HepG2 (cell line): Measurements from ENCODE around the gene YEATS2. TPM values are rescaled to one million over a fixed set of nuclear protein-coding genes. Genes with fewer than 3 reads are reported as not detected.

Source experiments
- ARNT2 ChIP-seq: sonication (generic); formaldehyde crosslinking; IDR thresholded peaks from 2 replicates; pipeline ENCODE4 v1.8.0; 2022; ENCODE audit warnings: mild to moderate bottlenecking, low read depth, missing genetic modification reagents, moderate library complexity
- BCLAF1 ChIP-seq: fragments of 450-650 bp; IDR thresholded peaks from 2 replicates; pipeline ENCODE4 v1.6.1; 2017; ENCODE audit warnings: mild to moderate bottlenecking
- CENPX ChIP-seq: sonication (generic); formaldehyde crosslinking; IDR thresholded peaks from 2 replicates; pipeline ENCODE4 v1.9.0; 2021; ENCODE audit warnings: mild to moderate bottlenecking, missing genetic modification reagents, moderate library complexity
- DR1 ChIP-seq: sonication (generic); formaldehyde crosslinking; IDR thresholded peaks from 2 replicates; pipeline ENCODE4 v1.8.0; 2021; ENCODE audit warnings: mild to moderate bottlenecking, missing genetic modification reagents, inconsistent platforms
- HDAC1 ChIP-seq: sonication (generic); formaldehyde crosslinking; IDR thresholded peaks from 2 replicates; pipeline ENCODE4 v1.5.1; 2020; ENCODE audit warnings: mild to moderate bottlenecking, missing genetic modification reagents
- HNF4A ChIP-seq: sonication (generic); formaldehyde crosslinking; IDR thresholded peaks from 2 replicates; pipeline ENCODE4 v1.4.0; 2020; ENCODE audit warnings: missing genetic modification reagents
- HNRNPUL1 ChIP-seq: fragments of 200-400 bp; formaldehyde crosslinking; IDR thresholded peaks from 2 replicates; pipeline ENCODE4 v1.6.1; 2017; ENCODE audit warnings: low read depth, mild to moderate bottlenecking, low read length, moderate library complexity
- IRX3 ChIP-seq: sonication (generic); formaldehyde crosslinking; IDR thresholded peaks from 2 replicates; pipeline ENCODE4 v1.8.1; 2023; ENCODE audit warnings: mild to moderate bottlenecking, low read depth, missing genetic modification reagents, borderline replicate concordance
- NR2F6 ChIP-seq, 2 experiments: IDR thresholded peaks; 2 replicates each; pipeline ENCODE4 v1.6.1; 2016; ENCODE audit warnings: antibody characterized with exemption in 1 of 2, mild to moderate bottlenecking in 1 of 2
- RBM39 ChIP-seq: fragments of 200-400 bp; formaldehyde crosslinking; IDR thresholded peaks from one replicate; pipeline ENCODE4 v1.6.1; 2018; ENCODE audit warnings: antibody characterized with exemption, mild to moderate bottlenecking, low read depth, low read length; ENCODE audit not compliant: poor library complexity, severe bottlenecking
- TCF12 ChIP-seq, 2 experiments: fragments of 450-650 bp in 1 of 2; sonication (generic) in 1 of 2; formaldehyde crosslinking in 1 of 2; IDR thresholded peaks; 2 replicates each; pipeline versions ENCODE4 v1.6.1 to v1.8.0; 2017 to 2022; ENCODE audit warnings: antibody characterized with exemption in 1 of 2, mild to moderate bottlenecking in 1 of 2, missing genetic modification reagents in 1 of 2, moderate library complexity in 1 of 2
- XBP1 ChIP-seq: sonication (generic); formaldehyde crosslinking; IDR thresholded peaks from 2 replicates; pipeline ENCODE4 v1.5.0; 2020; ENCODE audit warnings: missing genetic modification reagents
- ZNF124 ChIP-seq: sonication (generic); formaldehyde crosslinking; IDR thresholded peaks from 2 replicates; pipeline ENCODE4 v1.4.0; 2020; ENCODE audit warnings: missing genetic modification reagents
- ZNF142 ChIP-seq: sonication (generic); formaldehyde crosslinking; IDR thresholded peaks from 2 replicates; pipeline ENCODE4 v1.4.0; 2020; ENCODE audit warnings: missing genetic modification reagents
- ZNF17 ChIP-seq: sonication (generic); formaldehyde crosslinking; IDR thresholded peaks from 2 replicates; pipeline ENCODE4 v1.5.0; 2020; ENCODE audit warnings: mild to moderate bottlenecking, missing genetic modification reagents
- ZNF530 ChIP-seq: sonication (generic); formaldehyde crosslinking; IDR thresholded peaks from 2 replicates; pipeline ENCODE4 v1.5.0; 2020; ENCODE audit warnings: low read depth, mild to moderate bottlenecking, missing genetic modification reagents
- ZNF562 ChIP-seq: sonication (generic); formaldehyde crosslinking; IDR thresholded peaks from 2 replicates; pipeline ENCODE4 v1.8.0; 2022; ENCODE audit warnings: missing genetic modification reagents, borderline replicate concordance
- ZNF576 ChIP-seq: sonication (generic); formaldehyde crosslinking; IDR thresholded peaks from 2 replicates; pipeline ENCODE4 v1.4.0; 2020; ENCODE audit warnings: mild to moderate bottlenecking, missing genetic modification reagents
- ZNF775 ChIP-seq: sonication (generic); formaldehyde crosslinking; IDR thresholded peaks from 2 replicates; pipeline ENCODE4 v1.4.0; 2020; ENCODE audit warnings: missing genetic modification reagents, mild to moderate bottlenecking, moderate library complexity, borderline replicate concordance
- ZNF792 ChIP-seq: IDR thresholded peaks from 2 replicates; pipeline ENCODE4 v1.6.1; 2016
- ZNF83 ChIP-seq: sonication (generic); formaldehyde crosslinking; IDR thresholded peaks from 2 replicates; pipeline ENCODE4 v1.4.0; 2020; ENCODE audit warnings: missing genetic modification reagents, mild to moderate bottlenecking, borderline replicate concordance
- ZSCAN29 ChIP-seq: sonication (generic); formaldehyde crosslinking; conservative IDR thresholded peaks from 2 replicates; pipeline ENCODE4 v1.4.0; 2020; ENCODE audit warnings: mild to moderate bottlenecking, missing genetic modification reagents
- polyA plus RNA-seq, 8 experiments: library from polyadenylated mRNA; depleted of rRNA in 3 of 8; stranded (reverse) in 7 of 8; unstranded in 1 of 8; fragments of >200 nt; fragmentation: Illumina TruSeq in 4 of 8; extraction: Trizol in 4 of 8; gene quantifications; 2 replicates each; pipeline versions ENCODE4 v1.2.1 to v1.2.3, GENCODE V29; 2011 to 2016; ENCODE audit warnings: low read depth in 4 of 8, missing spikeins in 1 of 8, mixed read lengths in 1 of 8; ENCODE audit not compliant: insufficient read depth in 1 of 8
- total RNA-seq, 5 experiments: library from RNA; depleted of rRNA; stranded (reverse); fragments of >200 nt; fragmentation: Illumina TruSeq; extraction: Trizol; gene quantifications; 2 replicates each; pipeline ENCODE4 v1.2.3, GENCODE V29; 2016; ENCODE audit warnings: low read depth in 1 of 5

The YEATS2 gene
- total and polyA plus RNA-seq, 2 of the 13 experiments (the other 11 are each of a cell fraction or from before 2014, with no cell fraction given): 18.6 to 33.7 TPM

GRCh38 chr3:183697610-183698317 is at the start of gene YEATS2 (continued):
- TF ChIP-seq ZSCAN29 (CRISPR knock-in tag) (no peak), NR2F6 (IDR thresholded peaks at IDR 0.05) (no peak), NR2F6 (CRISPR knock-in tag; IDR thresholded peaks at IDR 0.05) (no peak), ZNF576 (no peak), HNF4A (CRISPR knock-in tag) (no peak), XBP1 (no peak), RBM39 (no peak), TCF12 (IDR thresholded peaks at IDR 0.05) (no peak), TCF12 (CRISPR knock-in tag; IDR thresholded peaks at IDR 0.05) (no peak), ZNF83 (CRISPR knock-in tag) (no peak), DR1 (CRISPR knock-in tag) (no peak), ZNF792 (CRISPR knock-in tag) (no peak), ZNF775 (CRISPR knock-in tag) (no peak), ZNF17 (CRISPR knock-in tag) (no peak), HNRNPUL1 (no peak), BCLAF1 (no peak), ZNF124 (CRISPR knock-in tag) (no peak), ARNT2 (CRISPR knock-in tag) (peak; percentile 71), CENPX (CRISPR knock-in tag) (no peak), ZNF142 (CRISPR knock-in tag) (peak; percentile 89), IRX3 (CRISPR knock-in tag) (no peak), ZNF562 (CRISPR knock-in tag) (no peak), ZNF530 (CRISPR knock-in tag) (no peak), HDAC1 (CRISPR knock-in tag) (peak; percentile 64; the same call in 1 of the 2 replicates)
